Panc1 (cell line): ENCODE data around the gene IGF1R.

ENCODE experiments used
- CTCF ChIP-seq: fragments of 450-650 bp; IDR thresholded peaks from 2 replicates; pipeline ENCODE4 v1.5.1; 2017; ENCODE audit warnings: mild to moderate bottlenecking
- POLR2AphosphoS5 ChIP-seq: IDR thresholded peaks from 2 replicates; pipeline ENCODE4 v1.6.1; 2012; ENCODE audit warnings: mild to moderate bottlenecking, low read depth, low read length, moderate library complexity

GRCh38 chr15:98986281-98986680, 337.9 kb downstream of the IGF1R start:
- no peak for TF ChIP-seq POLR2AphosphoS5
- TF ChIP-seq CTCF, result no peak
